Limb (tissue), 2 donors: ENCODE measurements around the gene MSX1.

Experiments used
- DNase-seq, 2 donors: peaks; one replicate each; pipeline ENCODE4 v3.0.0-alpha.2; 2016; ENCODE audit errors: extremely low spot score in 2 of 2

Gene MSX1

DNA sequence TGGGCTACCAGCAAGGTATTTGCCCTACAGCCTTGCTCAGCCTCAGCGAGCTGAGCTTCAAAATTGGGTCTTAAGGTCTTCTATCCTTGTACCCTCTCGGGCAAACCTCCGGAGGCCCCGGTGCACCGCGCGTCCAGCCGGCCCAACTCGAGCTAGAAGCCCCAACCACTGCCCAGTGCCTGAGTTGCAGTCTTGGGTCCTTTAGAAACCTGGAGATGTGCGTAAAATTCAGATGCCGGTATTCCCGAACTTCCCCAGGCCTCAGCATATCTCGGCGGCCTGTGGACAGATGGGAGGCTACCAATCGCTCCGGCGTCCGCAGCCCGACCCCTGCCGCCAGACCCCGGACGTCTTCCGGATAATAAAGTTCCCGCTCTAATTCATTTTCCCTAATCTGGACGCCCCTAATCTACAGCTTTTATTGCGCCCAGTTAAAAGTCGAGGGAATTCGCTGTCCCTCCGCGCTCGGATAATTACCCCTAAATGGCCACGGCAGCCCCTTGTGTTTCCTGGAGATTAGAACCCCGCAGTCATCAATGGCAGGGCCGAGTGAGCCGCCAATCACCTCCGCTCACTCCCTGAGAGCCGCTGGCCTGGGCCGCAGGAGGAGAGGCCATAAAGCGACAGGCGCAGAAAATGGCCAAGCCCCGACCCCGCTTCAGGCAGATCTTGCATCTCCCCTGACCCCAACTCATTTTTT, 1.5 kb upstream of the MSX1 start:
- DNase-seq: no peak

DNA sequence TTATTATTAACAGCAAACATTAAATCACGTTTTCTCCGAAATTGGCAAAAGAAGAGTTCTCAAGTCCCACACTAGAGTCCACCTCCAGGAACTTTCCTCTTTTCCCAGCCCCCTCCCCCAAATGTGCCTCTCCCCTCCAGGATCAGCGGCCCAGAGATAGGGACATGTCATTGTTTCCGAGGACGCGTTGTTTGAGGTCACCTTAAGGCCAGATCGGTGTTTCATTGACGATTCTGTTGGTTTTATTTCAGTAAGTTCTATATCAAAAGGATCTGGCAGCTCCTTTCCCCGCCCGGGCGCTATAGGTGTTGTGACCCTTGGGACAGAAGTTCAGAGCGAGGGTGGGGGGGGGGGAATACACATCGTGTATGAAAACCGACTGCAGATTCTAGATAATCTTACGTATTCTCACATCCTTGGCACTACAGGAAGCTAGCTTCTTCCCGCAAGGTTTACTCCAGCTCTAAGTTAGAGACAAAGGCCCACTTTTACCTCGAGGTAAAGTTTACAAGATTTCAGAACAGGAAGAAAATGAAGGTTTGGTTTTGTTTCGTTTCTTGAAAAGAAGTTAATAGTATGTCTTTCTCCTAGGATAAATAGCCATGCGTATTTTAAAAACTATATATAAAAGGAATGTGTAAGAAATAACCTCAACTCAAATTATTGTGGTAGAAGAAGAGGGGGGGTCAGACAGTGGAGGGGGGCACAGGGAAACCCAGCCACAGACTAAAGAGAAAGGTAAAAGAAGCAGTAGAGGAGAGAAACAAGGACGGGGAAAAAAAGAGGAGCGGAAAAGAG, 739 bp upstream of the MSX1 start:
- no peak for DNase-seq

DNA sequence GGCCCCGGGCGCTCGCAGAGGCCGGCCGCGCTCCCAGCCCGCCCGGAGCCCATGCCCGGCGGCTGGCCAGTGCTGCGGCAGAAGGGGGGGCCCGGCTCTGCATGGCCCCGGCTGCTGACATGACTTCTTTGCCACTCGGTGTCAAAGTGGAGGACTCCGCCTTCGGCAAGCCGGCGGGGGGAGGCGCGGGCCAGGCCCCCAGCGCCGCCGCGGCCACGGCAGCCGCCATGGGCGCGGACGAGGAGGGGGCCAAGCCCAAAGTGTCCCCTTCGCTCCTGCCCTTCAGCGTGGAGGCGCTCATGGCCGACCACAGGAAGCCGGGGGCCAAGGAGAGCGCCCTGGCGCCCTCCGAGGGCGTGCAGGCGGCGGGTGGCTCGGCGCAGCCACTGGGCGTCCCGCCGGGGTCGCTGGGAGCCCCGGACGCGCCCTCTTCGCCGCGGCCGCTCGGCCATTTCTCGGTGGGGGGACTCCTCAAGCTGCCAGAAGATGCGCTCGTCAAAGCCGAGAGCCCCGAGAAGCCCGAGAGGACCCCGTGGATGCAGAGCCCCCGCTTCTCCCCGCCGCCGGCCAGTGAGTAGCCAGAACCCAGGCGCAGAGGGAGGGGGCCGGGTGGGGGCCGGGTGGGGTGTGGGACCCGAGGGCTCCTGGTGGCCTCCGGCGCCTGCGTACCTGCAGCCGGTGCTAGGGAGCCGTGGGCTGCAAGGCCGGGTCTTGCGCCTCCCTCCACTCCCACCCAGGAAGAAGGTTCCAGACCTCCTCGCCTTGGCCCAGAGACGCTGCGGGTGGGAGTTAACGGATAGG, 534 bp downstream of the MSX1 start:
- peak in 1 of 2 donors; percentile 55 for DNase-seq

DNA sequence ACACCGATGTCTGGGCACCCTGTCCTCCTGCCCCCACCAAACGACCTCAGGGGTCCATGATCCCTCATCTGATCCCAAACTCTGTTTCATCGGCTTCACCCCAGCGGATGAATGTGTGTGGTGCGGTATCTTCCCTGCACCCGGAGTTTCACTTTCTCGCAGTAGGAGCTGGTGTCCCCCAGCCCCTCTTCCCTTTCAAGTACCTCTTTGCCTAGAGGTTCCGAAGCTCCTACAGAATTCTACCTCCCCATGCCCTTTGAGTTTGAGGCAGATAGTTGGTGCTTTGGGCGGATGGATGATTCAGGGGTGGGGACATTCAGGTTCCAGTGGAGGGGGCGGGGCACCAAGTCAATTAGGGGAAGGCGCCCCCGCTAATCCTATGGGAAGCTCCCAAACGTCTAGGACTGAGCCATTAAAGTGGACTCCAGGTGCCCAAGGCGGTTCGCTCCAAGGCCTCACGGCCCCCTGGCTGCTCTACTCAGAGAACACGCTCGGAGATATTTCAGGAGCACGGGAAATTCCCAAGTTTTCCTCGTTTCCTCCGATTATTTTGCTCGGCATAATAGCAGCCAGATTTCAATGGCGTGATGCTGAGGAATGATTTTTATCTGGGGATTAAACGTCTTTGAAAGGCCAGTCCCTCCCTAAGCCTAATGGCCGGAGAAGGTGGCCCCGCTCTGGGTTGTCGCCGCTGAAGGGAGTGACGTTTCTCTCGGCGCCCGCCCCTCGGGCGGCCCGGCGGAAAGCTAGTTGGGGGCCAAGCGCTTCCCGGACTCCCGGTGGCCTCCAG, 1.3 kb downstream of the MSX1 start:
- DNase-seq: peak in 1 of 2 donors; percentile 72

DNA sequence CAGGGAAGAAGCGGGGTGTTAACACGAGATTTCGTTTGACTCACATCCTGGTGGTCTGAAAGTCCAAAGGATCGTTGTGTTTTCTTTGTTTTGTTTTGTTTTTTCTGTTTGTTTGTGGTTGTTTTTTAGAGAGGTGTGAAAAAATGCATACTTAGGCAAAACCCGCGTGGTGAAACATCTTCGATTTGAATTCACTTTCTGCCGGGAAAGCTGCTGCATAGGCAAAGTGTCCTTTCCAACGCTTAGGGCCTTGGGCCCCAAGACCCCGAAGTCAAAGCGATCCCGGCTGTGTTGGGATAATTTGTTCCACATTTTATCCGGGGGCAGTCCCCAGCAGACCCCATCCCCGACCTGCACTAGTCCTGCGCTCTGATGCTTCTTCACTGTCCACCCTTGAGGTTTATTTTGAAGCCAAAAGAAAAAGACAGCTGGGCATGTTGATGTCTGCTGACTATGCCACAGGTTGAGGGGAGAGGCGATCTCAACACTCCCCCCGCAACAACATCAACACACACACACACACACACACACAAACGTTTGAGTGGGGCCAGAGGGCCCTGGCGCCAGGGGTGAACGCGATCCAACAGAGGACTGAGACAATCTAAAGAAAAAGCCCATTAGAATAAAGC, 2.0 kb downstream of the MSX1 start:
- DNase-seq: peak in 1 of 2 donors; percentile 45

DNA sequence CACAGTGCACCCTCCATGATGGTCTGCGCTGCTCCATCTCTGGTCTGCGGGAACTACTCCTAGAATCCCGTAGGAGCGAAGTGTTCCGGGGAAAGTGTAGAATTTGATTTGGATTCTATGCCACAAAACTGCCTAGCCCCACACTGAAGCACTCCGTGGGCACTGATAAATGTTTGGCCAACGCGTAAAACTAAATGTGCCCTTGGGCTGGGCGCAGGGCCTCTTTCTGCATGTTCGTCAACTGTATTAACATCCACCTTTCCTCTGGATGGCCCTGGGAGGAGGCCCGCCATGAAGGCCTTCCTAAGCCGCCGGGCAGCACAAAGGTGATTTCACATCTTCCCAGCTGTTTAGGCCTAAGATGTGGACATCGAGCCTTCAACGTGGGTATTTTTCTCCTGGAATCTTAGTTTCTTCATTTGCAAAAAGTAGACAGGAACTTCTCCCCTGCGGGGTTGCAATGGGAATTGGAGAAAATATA, 2.6 kb downstream of the MSX1 start:
- DNase-seq: no peak

DNA sequence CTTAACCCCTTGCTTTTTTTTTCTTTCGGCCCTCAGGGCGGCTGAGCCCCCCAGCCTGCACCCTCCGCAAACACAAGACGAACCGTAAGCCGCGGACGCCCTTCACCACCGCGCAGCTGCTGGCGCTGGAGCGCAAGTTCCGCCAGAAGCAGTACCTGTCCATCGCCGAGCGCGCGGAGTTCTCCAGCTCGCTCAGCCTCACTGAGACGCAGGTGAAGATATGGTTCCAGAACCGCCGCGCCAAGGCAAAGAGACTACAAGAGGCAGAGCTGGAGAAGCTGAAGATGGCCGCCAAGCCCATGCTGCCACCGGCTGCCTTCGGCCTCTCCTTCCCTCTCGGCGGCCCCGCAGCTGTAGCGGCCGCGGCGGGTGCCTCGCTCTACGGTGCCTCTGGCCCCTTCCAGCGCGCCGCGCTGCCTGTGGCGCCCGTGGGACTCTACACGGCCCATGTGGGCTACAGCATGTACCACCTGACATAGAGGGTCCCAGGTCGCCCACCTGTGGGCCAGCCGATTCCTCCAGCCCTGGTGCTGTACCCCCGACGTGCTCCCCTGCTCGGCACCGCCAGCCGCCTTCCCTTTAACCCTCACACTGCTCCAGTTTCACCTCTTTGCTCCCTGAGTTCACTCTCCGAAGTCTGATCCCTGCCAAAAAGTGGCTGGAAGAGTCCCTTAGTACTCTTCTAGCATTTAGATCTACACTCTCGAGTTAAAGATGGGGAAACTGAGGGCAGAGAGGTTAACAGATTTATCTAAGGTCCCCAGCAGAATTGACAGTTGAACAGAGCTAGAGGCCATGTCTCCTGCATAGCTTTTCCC, 3.4 kb downstream of the MSX1 start:
- DNase-seq: peak in 1 of 2 donors; percentile 58

DNA sequence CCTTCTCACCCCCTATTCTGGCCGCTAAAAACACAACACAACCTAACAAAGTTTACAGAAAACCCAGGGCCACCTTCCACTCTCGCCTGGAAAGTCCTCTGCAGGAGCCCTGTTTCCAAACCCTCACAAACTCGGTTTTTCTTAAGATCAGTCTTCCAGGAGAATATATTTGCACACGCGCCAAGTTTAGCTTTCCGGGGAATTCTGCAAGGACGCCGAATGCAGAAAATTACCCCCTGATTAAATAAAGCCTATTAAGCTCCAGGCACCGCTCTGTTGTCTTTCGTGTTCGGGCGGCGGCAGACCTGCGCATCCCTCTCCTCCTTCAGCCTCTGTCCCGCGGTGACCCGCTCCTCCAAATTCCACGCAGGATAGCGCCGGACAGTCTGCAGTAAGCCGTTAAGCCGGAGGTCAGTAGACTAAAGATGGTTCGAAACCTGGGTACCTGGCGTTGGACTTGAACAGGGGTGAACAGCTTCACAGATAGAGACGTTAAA, 5.0 kb downstream of the MSX1 start:
- DNase-seq: no peak

DNA sequence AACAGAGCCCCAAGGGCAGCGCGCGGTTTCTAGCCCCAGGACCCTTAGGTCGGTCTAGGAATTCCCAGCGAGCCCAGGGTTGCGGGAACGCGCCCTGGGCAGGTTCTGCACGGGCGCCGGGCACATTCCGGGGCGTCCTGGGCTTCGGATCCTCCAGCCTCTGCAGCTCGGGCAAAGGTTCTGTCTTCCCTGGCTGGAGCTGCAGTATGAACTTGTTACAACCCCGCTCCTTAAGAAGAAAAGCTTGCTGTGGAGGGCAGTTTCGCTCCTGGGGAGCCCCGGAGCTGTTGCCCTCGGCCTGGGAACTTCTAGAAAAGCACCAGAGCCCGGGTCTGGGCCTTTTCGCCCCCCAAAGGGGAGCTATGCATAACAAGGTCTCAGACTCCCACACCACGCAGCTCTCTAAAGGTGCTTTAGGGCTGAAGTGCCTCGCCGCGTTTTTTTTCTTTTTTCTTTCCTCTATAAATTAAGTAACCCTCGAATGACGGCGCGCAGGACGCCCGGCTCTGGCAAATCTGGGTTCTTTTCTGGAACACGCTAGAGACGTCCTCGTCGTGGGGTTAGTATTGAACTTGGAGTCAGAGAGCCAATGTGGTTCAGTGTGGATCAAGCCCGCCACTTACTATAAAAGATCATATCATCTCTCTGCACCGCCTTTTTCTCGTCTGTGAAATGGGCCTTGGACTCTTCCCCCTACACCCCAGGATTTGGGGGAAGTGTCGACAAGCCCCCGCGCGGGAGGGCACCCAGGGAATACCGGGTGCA, 5.7 kb downstream of the MSX1 start:
- peak in 1 of 2 donors; percentile 51 for DNase-seq

DNA sequence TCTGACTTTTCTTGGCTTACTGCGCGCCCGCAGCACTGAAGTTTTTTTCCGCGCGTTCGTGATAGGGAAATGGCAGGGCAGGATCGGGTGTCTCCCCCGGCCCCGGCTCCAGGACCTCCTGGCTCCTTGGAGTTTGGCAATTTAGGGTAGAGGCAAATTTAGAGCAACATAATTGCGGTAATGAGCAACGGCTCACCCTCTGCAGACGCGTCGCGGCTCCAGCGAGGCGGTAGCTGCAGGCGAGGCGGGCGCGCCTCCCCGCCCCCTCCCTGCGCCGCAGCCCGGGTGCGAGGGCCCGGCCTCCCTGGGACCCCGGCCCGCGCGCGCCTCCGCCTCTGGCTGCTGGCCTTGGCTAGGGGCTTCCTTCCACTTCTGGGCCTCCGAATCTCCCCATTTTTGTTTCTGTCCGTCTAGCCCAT, 6.2 kb downstream of the MSX1 start:
- no peak for DNase-seq

DNA sequence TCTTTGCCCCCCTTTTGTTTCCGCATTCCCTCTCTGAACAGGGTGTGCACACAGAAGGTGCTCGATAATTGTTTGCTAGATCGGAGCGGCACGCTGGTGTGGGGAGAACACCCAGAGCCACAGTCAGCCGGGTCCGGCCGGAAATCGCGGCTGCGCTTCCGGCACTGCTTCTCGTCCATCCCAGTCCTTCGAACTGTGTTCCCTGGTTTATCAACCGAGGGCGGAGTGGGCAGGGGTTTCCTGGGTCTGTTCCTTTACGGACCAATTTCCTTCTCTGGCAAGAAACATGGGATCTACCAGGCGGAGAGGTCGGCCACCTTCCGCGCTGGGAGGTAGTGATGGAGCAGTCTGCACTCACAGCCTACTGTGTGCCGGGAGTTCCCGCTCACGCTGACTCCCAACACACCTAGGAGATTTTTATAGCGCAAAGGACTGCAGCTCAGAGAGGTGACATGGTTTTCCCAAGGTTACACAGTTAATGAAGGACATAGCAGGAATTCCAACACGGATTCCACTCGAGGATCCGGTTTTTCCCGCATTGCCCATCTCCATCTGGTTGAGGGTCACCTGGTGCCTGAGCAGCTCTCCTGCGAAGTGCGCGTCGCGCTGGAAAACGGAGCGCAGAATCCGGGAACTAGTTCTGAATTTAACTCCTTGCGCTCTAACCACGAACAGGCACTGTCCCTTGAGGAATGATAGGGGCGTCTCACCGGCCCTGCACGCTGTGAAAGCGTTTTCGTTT, 6.8 kb downstream of the MSX1 start:
- DNase-seq: peak in 1 of 2 donors; percentile 62

DNA sequence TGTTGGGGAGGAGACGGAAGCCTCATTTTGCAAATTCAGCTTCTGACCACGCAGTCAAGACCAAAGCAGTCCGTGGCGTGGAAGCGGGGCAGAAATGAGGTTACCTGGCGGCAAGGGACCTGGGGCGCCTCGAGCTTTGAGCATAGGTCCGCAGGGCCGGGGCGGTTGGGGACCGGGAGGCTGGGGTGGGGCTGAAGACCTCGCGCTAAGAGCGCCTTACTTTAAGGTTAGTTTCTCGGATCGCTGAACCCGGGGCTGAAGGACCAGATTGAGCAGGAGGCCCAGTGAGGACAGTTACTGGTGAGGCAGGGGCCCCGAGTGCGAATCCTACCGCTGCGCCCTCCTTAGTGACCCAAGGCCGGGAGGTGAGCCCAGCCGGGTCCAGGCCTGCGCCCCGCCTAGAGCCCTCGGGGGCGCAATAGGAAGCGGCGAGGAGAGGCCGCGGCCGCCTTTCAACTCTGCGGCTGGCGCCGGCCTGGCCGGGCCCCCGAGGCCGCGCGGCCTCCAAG, 7.5 kb downstream of the MSX1 start:
- peak in 1 of 2 donors; percentile 59 for DNase-seq

DNA sequence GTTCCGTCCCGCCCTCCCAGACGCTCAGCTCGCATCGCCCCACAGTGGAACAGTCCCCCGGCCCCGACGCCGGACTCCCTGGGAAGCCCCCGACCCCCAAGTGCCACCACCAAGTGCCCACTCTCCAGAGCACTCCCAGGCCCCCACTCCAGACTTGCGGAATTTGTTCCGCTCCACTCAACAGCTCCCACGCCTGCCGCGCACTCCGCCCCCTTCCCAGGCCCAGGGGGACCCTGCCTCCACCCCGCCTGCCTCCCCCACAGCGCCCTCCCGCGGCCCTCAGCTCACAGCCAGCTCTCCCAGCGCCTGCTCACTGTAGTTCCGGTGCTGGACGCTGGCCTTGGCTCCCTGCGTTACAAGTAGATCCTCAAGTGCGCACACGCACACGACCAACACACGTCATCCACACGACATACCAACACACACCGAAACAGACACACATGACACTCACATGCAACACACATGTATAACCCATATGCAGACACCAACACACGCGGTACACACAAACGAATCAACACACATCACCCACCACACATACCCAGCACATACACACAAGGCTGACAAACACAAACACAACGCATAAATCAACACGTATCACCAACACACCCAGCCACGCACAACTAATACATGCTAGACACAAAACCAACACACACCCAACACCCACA, 8.0 kb downstream of the MSX1 start:
- DNase-seq: peak in 1 of 2 donors; percentile 78

DNA sequence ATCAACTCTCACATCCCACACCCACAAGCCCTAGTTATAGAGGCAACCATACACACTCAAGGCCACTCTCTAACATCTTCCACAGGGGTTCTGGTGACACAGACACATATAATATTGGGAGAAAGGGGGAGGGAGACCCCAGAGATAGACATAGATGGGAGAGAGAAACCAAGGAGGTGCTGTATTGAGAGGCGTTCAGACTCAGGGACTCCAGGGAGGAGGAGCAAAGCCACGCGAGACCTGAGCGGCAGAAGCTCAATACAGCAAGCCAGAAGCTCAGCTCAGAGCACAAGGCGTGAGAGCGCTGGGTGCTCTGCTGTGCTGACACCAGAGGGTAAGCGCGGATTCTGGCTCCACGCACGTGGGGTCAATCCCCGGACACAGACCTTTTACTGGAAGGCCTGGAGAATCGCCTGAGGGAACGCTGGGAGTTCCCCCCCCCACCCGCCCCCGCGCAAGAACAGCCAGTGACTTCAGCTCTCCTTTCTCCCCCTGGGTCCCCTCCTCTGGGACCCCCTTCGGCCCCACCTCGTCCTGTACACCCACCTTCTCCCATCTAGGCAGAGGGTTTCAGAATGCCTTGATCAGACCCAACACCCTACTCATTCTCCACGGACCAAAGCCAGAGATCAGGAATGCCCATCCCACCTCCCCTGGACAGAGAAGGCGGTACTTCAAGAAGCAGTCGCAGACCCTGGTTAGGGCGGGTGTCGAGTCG, 8.7 kb downstream of the MSX1 start:
- no peak for DNase-seq

DNA sequence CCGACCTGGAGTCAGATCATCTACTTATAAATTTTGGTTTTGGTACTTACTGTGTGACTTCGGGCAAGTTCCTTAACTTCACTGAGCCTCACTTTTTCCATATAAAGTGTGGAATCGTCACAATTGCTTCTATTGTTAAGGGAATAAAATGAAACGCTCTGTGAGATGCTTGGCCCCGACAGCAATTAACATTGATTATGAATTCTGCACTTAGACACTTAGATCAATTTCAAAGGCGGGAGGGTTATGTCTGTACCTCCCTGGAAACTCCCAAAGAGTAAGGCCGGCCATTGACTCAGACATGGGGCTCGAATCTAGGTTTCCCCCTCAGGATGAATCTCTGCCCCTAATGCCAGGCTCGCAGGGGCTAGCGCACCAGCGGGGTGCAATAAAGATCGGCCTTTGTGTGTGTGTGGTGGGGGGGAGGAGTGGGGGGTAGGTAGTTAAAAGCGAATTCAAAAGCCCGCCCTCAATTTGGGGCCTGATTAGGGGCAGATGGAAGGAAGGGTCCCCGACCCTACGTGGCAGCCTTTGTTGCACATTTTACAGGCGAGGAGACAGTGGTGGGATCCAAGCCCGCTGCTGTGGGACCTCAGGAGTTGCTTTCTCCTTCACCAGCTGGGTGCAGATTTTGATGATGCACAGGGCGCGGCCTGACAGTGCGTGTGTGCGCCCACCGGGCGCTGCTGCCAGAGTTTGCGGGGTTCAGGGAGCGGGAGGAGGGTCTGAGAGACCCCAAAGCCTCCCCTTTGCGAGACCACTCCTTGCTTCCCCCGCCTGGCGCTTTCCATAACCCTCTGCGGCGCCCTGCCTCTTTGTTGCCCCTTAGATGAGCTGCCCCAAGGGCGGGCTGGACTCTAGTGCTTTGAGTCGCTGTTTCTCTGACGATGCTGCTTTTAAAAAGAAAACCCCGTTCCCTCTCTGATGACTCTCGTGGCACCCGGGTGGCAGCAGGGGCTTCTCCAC, 9.6 kb downstream of the MSX1 start:
- DNase-seq: no peak
